HG03280 (cell line): ENCODE data around the gene NEDD1.

Source experiments
- ATAC-seq: cut with Tn5 transposase; IDR thresholded peaks from one replicate; pipeline ENCODE4 v1.9.1; 2021; ENCODE audit warnings: mild to moderate bottlenecking, moderate library complexity; ENCODE audit not compliant: unreplicated experiment

The NEDD1 gene

DNA sequence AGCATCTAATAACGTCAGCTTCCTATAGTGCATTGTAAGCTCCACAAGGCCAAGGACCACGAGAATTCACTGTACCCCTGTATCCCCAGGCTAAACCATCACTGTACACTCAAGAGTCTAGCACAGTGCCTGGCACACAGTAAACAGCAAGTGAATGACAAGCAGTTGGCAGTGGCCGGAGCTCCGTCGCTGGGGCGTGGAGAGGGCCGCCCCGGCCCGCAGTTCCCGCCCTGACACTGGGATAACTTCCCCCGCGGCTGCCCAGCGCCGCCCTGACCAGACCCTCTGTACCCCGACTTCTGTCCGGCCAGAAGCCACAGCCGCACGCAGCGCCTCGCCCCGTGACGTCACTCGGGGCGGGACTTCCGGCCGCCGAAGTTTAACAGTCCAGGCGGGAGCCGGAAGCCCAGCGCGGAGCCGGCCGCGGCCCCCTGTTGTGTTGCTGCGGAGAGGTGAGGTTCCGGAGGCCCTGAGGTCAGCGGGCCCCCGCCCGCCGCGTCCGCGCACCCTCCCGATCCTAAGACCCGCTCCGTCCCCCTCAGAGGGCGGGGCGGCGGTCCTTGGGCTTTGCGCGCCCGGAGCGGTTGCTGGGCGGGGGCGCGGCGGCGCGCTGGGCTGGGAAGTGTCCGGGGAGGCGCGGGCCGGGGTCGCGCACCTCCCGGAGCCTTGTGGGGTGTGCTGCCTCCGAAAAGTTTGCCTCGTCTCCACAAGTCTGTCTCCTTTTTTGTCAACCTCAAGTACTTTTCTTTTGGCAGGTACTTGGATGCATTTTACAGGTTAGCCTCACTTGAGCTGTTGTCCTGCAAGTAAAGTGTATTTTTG lies at the start of gene NEDD1:
NEDD1 (plus strand) TSS at position 409 of the 822 bp plus-strand sequence. CDS start 2,503 bp downstream, outside the sequence.
- ATAC-seq: peak; percentile 94

DNA sequence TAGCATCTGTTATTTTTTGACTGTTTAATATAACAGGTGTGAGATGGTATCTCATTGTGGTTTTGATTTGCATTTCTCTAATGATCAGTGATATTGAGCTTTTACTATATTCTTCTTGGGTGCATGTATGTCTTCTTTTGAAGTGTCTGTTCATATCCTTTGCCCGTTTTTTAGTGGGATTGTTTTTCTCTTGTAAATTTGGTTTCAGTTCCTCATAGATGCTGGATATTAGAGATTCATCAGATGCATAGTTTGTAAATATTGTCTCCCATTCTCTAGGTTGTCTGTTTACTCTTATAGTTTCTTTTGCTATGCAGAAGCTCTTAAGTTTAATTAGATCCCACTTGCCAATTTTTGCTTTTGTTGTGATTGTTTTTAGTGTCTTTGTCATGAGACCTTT lies 48.9 kb upstream of the NEDD1 start:
- no peak for ATAC-seq

GRCh38 chr12:96861656-96862055 lies 45.4 kb upstream of the NEDD1 start:
- no peak for ATAC-seq

- ATAC-seq: no peak
These were observed 44.7 kb upstream of the NEDD1 start for GRCh38 chr12:96862326-96862725.

DNA sequence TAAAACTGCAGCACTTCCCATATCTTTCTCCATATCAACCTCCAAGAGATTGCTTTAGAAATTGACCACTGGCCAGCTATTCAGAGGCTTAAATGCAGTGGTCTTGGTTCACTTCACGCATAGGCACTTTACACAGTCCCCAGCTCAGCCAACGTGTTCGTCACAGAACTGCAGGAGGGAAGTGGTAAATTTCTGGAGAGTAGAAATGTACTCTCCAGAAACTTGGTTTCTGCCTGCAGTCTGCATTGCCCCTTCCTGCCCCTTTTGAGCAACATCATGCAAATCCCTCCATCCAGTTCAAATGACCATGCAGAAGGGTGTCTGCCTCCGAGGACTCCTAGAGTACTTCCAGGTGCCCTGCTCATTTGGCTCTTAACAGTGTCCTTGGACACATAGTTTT lies 42.7 kb upstream of the NEDD1 start:
- ATAC-seq: no peak

DNA sequence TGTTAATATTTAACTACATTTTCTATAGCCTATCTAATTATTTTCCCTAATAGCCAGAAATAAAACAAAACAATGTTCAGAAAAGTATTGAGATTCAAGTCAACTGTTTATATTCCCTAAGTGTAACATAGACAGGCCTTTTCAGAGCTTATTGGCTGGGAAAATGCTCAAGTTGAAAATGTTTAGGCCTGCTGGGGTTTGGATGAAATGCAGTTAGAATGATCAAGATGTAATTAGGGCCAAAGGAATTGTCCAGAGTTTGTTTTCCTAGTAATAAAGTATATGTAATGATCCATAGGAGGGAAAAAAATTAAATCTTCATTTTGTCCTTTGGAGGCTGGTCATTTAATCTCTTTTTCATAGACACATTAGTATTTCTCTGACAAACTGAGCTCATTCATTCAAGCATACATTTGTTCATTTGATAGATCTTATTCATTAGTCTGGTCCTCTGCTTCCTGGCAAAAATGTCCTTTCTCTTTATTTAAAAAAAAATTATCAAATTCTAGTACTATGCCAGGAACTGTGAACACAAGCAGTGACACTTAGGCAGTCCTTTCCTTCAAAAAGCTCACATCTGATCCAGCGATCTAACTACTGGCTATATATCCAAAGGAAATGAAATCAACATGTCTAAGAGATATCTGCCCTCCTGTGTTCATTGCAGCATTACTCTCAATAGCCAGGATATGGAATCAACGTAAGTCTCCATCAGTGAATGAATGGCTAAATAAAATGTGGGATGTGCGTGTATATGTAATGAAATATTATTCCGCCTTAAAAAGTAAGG lies 40.1 kb upstream of the NEDD1 start:
- no peak for ATAC-seq

GRCh38 chr12:96870946-96871345 lies 36.1 kb upstream of the NEDD1 start:
- ATAC-seq: no peak

- no peak for ATAC-seq
These were observed 34.1 kb upstream of the NEDD1 start for GRCh38 chr12:96872961-96873360.

DNA sequence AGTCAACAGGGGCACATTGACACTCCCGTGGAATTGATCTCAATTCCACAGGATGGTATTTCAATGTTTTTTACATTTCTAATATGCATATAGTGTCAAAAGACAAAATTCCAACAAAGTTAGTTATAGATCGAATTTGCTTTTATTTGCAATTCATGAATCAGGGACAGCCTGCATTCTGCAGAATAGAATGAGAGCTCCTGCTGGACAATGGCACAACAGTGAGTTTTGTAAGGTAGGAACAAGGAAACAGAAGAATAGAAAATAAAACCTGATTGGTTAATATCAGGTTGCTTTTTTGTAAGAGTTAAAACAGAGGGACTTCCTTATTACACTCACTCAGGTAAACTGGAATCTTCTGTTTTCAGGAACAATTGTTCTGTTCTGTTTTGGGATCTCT lies 32.8 kb upstream of the NEDD1 start:
- no peak for ATAC-seq

DNA sequence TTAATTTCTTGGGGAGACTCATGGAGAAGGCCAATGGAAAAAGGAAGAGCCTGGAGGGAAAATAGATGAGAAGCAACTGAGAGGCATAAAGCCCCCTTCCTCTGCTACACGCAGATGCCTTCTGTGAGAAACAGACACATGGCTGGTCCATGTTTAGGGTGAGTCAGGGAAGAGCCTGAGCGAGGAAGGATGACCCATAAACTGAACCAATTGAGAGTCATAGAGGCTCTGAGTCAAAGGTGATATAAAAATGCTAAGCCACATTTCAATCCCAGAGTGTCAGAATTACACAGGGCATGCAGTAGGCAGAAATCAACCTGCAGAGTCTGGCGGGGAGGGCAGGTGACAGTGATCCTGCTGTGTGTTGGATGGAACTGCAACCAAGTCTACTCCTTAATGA lies 30.1 kb upstream of the NEDD1 start:
- no peak for ATAC-seq

- ATAC-seq: no peak
These were observed 28.4 kb upstream of the NEDD1 start for GRCh38 chr12:96878704-96879103.

GRCh38 chr12:96879301-96879700 lies 27.8 kb upstream of the NEDD1 start:
- no peak for ATAC-seq

- no peak for ATAC-seq
These were observed 26.8 kb upstream of the NEDD1 start for GRCh38 chr12:96880220-96880619.

DNA sequence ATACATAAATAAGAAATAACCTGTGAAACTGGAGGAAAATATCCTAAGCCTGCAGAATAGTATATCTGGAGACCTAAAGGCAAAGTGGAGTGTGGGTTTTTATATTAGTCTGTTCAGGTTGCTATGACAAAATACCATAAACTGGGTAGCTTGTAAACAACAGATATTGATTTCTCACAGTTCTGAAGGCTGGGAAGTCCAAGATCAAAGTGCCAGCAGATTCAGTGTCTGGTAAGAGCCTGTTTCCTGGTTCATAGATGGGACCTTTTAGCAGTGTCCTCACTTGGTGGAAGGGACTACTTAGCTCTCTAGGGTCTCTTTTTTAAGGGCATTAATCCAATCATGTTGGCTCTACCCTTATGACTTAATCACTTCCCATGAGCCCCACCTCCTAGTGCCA lies 25.4 kb upstream of the NEDD1 start:
- no peak for ATAC-seq

GRCh38 chr12:96882862-96883261 lies 24.2 kb upstream of the NEDD1 start:
- no peak for ATAC-seq

GRCh38 chr12:96883571-96883970 lies 23.5 kb upstream of the NEDD1 start:
- ATAC-seq: no peak

GRCh38 chr12:96886998-96887677 lies 19.9 kb upstream of the NEDD1 start:
- ATAC-seq: no peak

- no peak for ATAC-seq
These were observed 17.7 kb upstream of the NEDD1 start for GRCh38 chr12:96889273-96889933.

DNA sequence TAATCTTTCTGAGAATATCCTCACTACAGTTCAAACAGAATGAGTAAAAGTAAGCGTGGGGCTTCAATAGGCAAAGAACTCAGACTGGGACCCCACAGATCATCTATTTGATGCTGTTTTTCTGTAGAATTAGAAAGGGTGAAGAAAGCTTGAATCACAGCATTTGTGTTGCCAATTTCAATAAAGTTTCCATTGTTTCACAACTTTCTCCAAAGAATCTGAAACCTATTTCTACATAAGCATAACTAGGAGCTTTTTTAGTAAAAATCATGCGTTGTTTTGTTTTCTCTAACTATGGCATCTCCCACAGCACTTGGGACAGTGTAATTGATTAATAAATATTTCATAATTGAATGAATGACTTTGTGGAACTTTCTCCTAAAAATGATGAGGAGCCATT lies 16.7 kb upstream of the NEDD1 start:
- no peak for ATAC-seq

DNA sequence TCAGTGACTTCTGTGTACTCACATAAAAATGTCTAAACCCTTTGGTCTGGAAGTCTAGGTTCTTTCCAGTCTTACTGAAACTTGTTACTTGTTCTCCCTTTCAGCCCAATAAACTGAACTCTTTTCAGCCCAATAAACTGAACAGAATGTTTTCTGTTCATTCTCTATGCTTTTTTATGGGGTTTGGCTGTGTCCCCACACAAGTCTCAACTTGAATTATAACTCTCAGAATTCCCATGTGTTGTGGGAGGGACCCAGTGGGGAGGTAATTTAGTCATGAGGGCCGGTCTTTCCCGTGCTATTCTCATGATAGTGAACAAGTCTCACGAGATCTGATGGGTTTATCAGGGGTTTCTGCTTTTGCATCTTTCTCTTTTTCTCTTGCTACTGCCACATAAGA lies 15.0 kb upstream of the NEDD1 start:
- no peak for ATAC-seq

- no peak for ATAC-seq
These were observed 9.6 kb upstream of the NEDD1 start for GRCh38 chr12:96897421-96897820.
